Natural killer cell (primary cell): ENCODE data around the gene PDXP. TPM values are rescaled to one million over a fixed set of nuclear protein-coding genes. Genes with fewer than 3 reads are reported as not detected.

Experiments
- ATAC-seq, 3 donors: fragments of 150-1000 bp in 2 of 3; fragments of 200-7000 bp in 1 of 3; cut with Tn5 transposase; 1 replicate in 1 of 3; 2 replicates in 2 of 3; pipeline ENCODE4 v1.10.0; 2021; ENCODE audit warnings: mild to moderate bottlenecking in 2 of 3, moderate library complexity in 2 of 3
- DNase-seq, 2 donors: peaks; one replicate each; pipeline versions ENCODE4 v3.0.0 to v3.0.0-alpha.2; 2013 to 2021; ENCODE audit warnings: mixed read lengths in 1 of 2
- H3K27ac ChIP-seq: one replicate; pipeline ENCODE4 v1.5.1; 2013; ENCODE audit warnings: mild to moderate bottlenecking, low read length
- H3K27me3 ChIP-seq: one replicate; pipeline ENCODE4 v1.6.1; 2013; ENCODE audit warnings: low read length; ENCODE audit not compliant: control insufficient read depth, insufficient read depth
- H3K36me3 ChIP-seq: one replicate; pipeline ENCODE4 v1.6.1; 2013; ENCODE audit warnings: low read length; ENCODE audit not compliant: control insufficient read depth, insufficient read depth
- H3K4me1 ChIP-seq: one replicate; pipeline ENCODE4 v1.6.1; 2013; ENCODE audit warnings: low read length; ENCODE audit not compliant: control insufficient read depth, insufficient read depth
- H3K4me3 ChIP-seq: one replicate; pipeline ENCODE4 v1.5.1; 2013; ENCODE audit warnings: low read length
- H3K9me3 ChIP-seq: one replicate; pipeline ENCODE4 v1.6.1; 2013; ENCODE audit warnings: low read length; ENCODE audit not compliant: control insufficient read depth, insufficient read depth
- H3K27ac Mint-ChIP-seq, 2 donors: one replicate each; pipeline ENCODE4 v1.8.0; 2022; ENCODE audit warnings: mild to moderate bottlenecking in 2 of 2, mixed read lengths in 2 of 2, moderate library complexity in 1 of 2
- H3K27me3 Mint-ChIP-seq, 2 donors: one replicate each; pipeline ENCODE4 v1.8.0; 2022; ENCODE audit warnings: low read depth in 2 of 2, mixed read lengths in 2 of 2
- H3K36me3 Mint-ChIP-seq: one replicate; pipeline ENCODE4 v1.8.0; 2022; ENCODE audit warnings: mixed read lengths
- H3K4me1 Mint-ChIP-seq, 2 donors: one replicate each; pipeline ENCODE4 v1.8.0; 2022; ENCODE audit warnings: mixed read lengths in 2 of 2
- H3K4me3 Mint-ChIP-seq: one replicate; pipeline ENCODE4 v1.8.0; 2022; ENCODE audit warnings: mild to moderate bottlenecking, moderate library complexity, mixed read lengths
- H3K9me3 Mint-ChIP-seq, 2 donors: one replicate each; pipeline ENCODE4 v1.8.0; 2022; ENCODE audit warnings: mixed read lengths in 2 of 2
- CTCF ChIP-seq: fragments of 200-600 bp; IDR thresholded peaks from one replicate; pipeline ENCODE4 v1.8.0; 2022; ENCODE audit warnings: antibody characterized with exemption
- WGBS: methylation state at CpG from one replicate; pipeline ENCODE4 v1.1.7; 2013; ENCODE audit warnings: missing lambda C conversion rate; ENCODE audit not compliant: insufficient coverage; 5-methylcytosine and 5-hydroxymethylcytosine counted together
- intact Hi-C: fragments of 100-400 bp; cut with micrococcal nuclease; formaldehyde crosslinking; loops from one replicate; pipeline ENCODE4 v1.14.2; 2022
- total RNA-seq, 4 donors: library from RNA; stranded (reverse); fragments of 120-200 nt in 1 of 4; gene quantifications; one replicate each; pipeline versions ENCODE4 v1.2.3 to v1.2.4, GENCODE V29; 2013 to 2022

Gene PDXP
- total RNA-seq, 3 donors from 2014 or later (not counting 1 experiment from before 2014, with no cell fraction given), result 8.3 to 14.2 (median 13.4) TPM

GRCh38 chr22:37635157-37635556, 23.4 kb upstream of the PDXP start:
- no peaks in the 10 kb centered on the region for H3K36me3 Mint-ChIP-seq
- H3K4me3 Mint-ChIP-seq, result peak overlapping the region; percentile 98
- intact Hi-C loops, result loop anchor here (10.0 kb wide), 1 partner anchor 210 kb away; the partner anchor contains the start of genes ANKRD54 and EIF3L
- ATAC-seq (no peak), DNase-seq (no peak)
- no peak for TF ChIP-seq CTCF
- Histone ChIP-seq H3K4me1 (peaks cover 90% of the 10 kb centered on the region), H3K36me3 (no peaks in the 10 kb centered on the region), H3K27ac (peak overlapping the region; percentile 83), H3K4me3 (no peak overlapping the region), H3K27me3 (no peaks in the 10 kb centered on the region), H3K9me3 (no peaks in the 10 kb centered on the region)
- H3K9me3 Mint-ChIP-seq, result no peaks in the 10 kb centered on the region
- H3K27me3 Mint-ChIP-seq, result no peaks in the 10 kb centered on the region
- H3K27ac Mint-ChIP-seq, result peak overlapping the region; percentile 93 to 99
- H3K4me1 Mint-ChIP-seq, result peaks cover 57 to 84% of the 10 kb centered on the region in 2 donors
- WGBS, result 79% methylated on average over 7 of the region's 7 CpGs

GRCh38 chr22:37636186-37636948, 22.2 kb upstream of the PDXP start:
- Mint-ChIP-seq H3K27ac (peak overlapping the region; percentile 93 to 99), H3K9me3 (no peaks in the 10 kb centered on the region), H3K36me3 (no peaks in the 10 kb centered on the region), H3K4me3 (peak overlapping the region; percentile 98), H3K27me3 (no peaks in the 10 kb centered on the region), H3K4me1 (peaks cover 57 to 84% of the 10 kb centered on the region in 2 donors)
- intact Hi-C loops, result loop anchor here (10.0 kb wide), 1 partner anchor 208 kb away; the partner anchor contains the start of genes ANKRD54 and EIF3L
- Histone ChIP-seq H3K27me3 (no peaks in the 10 kb centered on the region), H3K9me3 (no peaks in the 10 kb centered on the region), H3K4me3 (no peak overlapping the region), H3K36me3 (peaks cover 4% of the 10 kb centered on the region), H3K27ac (peak overlapping the region; percentile 83), H3K4me1 (peaks cover 90% of the 10 kb centered on the region)
- peak; percentile 39 to 58 for DNase-seq
- ATAC-seq, result peak; percentile 15 to 27 (median 22)
- WGBS, result 4% methylated on average over 4 of the region's 6 CpGs
- TF ChIP-seq CTCF, result peak; percentile 42

- ATAC-seq, result no peak
- Histone ChIP-seq H3K27me3 (no peaks in the 10 kb centered on the region), H3K4me3 (no peak overlapping the region), H3K9me3 (no peaks in the 10 kb centered on the region), H3K36me3 (peaks cover 9% of the 10 kb centered on the region), H3K27ac (peak overlapping the region; percentile 83), H3K4me1 (peaks cover 90% of the 10 kb centered on the region)
- TF ChIP-seq CTCF, result no peak
- intact Hi-C loops, result loop anchor here (10.0 kb wide), 1 partner anchor 208 kb away; the partner anchor contains the start of genes ANKRD54 and EIF3L
- H3K27ac Mint-ChIP-seq, result peak overlapping the region; percentile 93 to 99
- WGBS, result 5% methylated on average over 1 of the region's 3 CpGs
- H3K9me3 Mint-ChIP-seq, result no peaks in the 10 kb centered on the region
- no peaks in the 10 kb centered on the region for H3K27me3 Mint-ChIP-seq
- H3K4me3 Mint-ChIP-seq, result peak overlapping the region; percentile 98
- DNase-seq, result no peak
- peaks cover 54 to 84% of the 10 kb centered on the region in 2 donors for H3K4me1 Mint-ChIP-seq
- no peaks in the 10 kb centered on the region for H3K36me3 Mint-ChIP-seq
Measured at GRCh38 chr22:37636949-37637273, 21.6 kb upstream of the PDXP start.
